Activated T-helper 1 cell treated with anti-CD3 and anti-CD28 coated beads, Interleukin-12 subunit alpha, Interleukin-12 subunit beta, Interleukin-2, Interleukin-4 antibody, amounts not matched to agents 30 ng/mL and 10 ng/mL and 1 ng/mL, durations not matched to agents 14 hours and 24 hours and 36 hours (primary cell): Measurements from ENCODE around the gene TENM4. TPM values are rescaled to one million over a fixed set of nuclear protein-coding genes. Genes with fewer than 3 reads are reported as not detected.

Experiments
- DNase-seq: peaks from one replicate; pipeline ENCODE4 v3.0.0; 2021; ENCODE audit warnings: low spot score
- H3K27ac Mint-ChIP-seq: one replicate; pipeline ENCODE4 v1.8.0; 2021; ENCODE audit warnings: mild to moderate bottlenecking, mixed read lengths
- H3K27me3 Mint-ChIP-seq: one replicate; pipeline ENCODE4 v1.8.0; 2022; ENCODE audit warnings: mild to moderate bottlenecking, moderate library complexity, mixed read lengths; ENCODE audit not compliant: insufficient read depth
- H3K36me3 Mint-ChIP-seq: one replicate; pipeline ENCODE4 v1.8.0; 2021; ENCODE audit warnings: low read depth, mixed read lengths
- H3K4me1 Mint-ChIP-seq: one replicate; pipeline ENCODE4 v1.8.0; 2021; ENCODE audit warnings: low read depth, mixed read lengths
- H3K4me3 Mint-ChIP-seq: one replicate; pipeline ENCODE4 v1.8.0; 2021; ENCODE audit warnings: mild to moderate bottlenecking, moderate library complexity, mixed read lengths
- H3K9me3 Mint-ChIP-seq: one replicate; pipeline ENCODE4 v1.8.0; 2021; ENCODE audit warnings: mixed read lengths
- intact Hi-C: fragments of 100-400 bp; cut with micrococcal nuclease; formaldehyde crosslinking; loops from one replicate; pipeline ENCODE4 v1.15.1; 2024
- total RNA-seq: library from RNA; stranded (reverse); gene quantifications from 2 replicates; pipeline ENCODE4 v1.2.3, GENCODE V29; 2022

The TENM4 gene
- total RNA-seq, 1 donor from 2014 or later, result 0.03 TPM

DNA sequence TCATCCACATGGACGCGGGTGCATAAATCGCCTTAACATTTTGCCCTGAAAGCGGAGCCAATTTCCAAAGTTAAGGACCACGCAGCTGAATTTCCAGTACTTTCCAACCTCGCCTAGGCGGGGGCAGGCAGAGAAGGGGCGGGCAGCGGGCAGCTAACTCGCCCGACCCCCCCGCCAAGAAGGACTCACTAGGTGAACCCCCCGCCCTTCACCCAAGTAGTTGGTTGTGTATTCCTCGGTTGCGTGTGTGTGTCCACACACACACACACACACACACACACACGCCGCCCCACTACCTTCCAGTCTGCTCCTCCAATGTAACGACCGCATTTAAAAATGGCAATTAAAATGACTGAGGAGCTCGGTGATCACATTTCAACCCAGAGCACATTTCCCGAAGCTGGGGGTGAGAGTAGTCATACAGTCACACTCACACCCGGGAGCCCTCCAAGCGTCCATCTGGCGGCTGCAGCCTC, 1.4 kb downstream of the TENM4 start:
- H3K27me3 Mint-ChIP-seq, result peaks cover 65% of the 10 kb centered on the region
- no peaks in the 10 kb centered on the region for H3K9me3 Mint-ChIP-seq
- H3K27ac Mint-ChIP-seq, result no peak overlapping the region
- no peak overlapping the region for H3K4me3 Mint-ChIP-seq
- intact Hi-C loops, result no loop called here
- no peak for DNase-seq
- peaks cover 7% of the 10 kb centered on the region for H3K4me1 Mint-ChIP-seq
- H3K36me3 Mint-ChIP-seq, result no peaks in the 10 kb centered on the region

DNA sequence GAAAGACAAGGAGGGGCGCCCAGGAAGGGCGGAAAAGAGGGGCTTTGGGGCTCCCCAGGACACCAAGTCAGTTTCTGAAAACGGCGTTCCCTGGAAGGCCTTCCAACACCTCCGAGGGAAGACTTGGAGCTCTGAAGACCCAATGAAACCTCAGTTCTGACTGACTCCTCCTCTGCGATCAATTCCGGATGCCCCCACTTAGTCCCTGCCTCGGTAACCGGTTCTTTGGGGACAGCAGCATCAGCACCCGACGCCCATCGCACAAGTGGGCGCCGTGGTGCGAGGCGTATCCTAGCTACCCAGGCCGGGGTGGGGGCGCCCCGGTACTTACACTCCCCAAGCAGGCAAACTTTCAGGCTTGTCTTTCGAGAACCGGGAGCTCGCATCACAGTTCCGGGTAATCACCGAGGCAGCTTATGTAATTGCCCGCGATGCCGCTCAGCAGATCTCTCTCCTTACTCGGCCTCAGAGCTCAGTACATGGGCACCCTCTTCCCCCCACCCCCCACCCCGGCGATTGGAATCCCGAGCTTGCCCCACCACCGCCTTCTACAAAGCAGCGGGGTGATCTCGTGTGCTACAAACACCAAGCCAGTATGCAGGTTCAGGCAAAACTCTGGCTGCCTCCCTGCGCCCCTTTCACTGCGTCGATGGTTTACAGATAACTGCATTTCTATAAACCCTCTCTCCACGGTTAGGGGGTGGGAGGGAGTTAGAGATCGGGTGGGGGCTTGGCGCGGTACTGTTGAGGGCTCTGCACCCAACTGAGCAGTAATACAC, 2.0 kb downstream of the TENM4 start:
- no peaks in the 10 kb centered on the region for H3K9me3 Mint-ChIP-seq
- no peaks in the 10 kb centered on the region for H3K36me3 Mint-ChIP-seq
- intact Hi-C loops, result no loop called here
- H3K27me3 Mint-ChIP-seq, result peaks cover 67% of the 10 kb centered on the region
- H3K4me1 Mint-ChIP-seq, result peaks cover 7% of the 10 kb centered on the region
- no peak overlapping the region for H3K27ac Mint-ChIP-seq
- DNase-seq, result no peak
- H3K4me3 Mint-ChIP-seq, result no peak overlapping the region

DNA sequence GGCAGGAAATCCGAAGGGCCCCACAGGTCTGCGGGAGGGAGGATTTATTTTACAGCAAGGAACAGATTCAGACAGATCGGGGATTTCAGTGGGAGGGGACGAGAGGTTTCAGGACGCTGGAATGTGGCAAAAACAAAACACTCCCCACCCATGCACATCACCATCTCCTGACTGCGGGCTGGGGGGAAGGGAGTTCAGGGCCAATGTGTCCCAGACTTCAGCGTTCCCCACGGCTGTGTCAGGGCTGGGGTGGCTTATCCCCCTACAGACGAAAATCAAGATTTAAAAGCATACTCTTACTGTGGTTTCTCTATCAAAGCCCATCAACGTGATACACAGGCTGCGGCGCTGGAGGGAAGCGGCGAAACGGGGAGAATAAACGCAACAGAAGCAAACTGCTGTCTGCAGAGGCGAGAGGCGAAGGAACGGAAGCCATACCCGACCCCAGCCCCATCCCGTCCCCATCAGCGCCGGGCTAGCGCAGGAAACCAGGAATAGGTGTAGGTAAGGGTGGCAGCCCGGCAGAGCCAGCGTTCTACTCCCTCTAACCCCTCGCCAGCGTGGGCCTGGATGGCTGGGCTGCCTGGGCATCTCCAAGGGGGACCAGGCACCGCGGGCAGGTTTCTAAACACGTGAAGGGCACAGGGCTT, 2.7 kb downstream of the TENM4 start:
- Mint-ChIP-seq H3K4me3 (peak overlapping the region; percentile 39), H3K27me3 (peaks cover 68% of the 10 kb centered on the region), H3K9me3 (no peaks in the 10 kb centered on the region), H3K27ac (no peak overlapping the region), H3K4me1 (peaks cover 7% of the 10 kb centered on the region), H3K36me3 (no peaks in the 10 kb centered on the region)
- no peak for DNase-seq
- intact Hi-C loops, result no loop called here

DNA sequence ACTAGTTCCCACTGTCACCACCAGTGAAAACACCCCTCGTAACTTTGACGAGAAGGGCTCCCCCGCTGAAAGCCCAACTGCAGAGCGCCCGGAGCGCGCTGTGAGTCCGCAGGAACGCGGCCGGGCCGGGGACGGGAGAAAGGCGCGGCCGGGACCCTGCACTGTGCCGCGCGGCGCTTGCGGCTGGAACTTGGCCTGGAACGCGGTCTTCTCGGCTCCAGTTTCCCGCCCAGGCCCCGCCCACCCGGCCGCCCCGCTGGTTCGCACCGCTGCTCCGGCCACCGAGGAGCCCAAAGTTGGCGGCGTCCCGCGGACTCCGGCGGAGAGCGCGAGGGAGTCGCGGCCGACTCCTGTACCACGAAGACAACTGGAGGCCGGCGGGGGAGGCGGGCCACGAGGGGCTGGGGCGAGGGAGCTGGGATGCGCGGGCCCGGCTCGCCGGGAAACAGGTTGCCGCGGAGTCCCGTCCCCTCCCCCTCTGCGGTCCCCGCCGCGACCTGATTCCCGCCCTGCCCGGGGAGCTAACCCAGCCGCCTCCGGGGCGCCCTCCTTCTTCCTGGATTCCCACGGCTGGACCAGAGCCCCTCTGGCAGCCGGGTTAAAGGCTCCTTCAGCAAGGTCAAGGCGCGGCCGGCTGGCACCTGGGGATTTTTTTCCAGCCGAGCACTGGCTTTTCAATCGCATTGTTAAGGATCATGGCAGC, 3.4 kb downstream of the TENM4 start:
- no peaks in the 10 kb centered on the region for H3K36me3 Mint-ChIP-seq
- no peak overlapping the region for H3K4me3 Mint-ChIP-seq
- intact Hi-C loops, result no loop called here
- no peak for DNase-seq
- H3K4me1 Mint-ChIP-seq, result peaks cover 7% of the 10 kb centered on the region
- H3K27me3 Mint-ChIP-seq, result peaks cover 69% of the 10 kb centered on the region
- no peak overlapping the region for H3K27ac Mint-ChIP-seq
- no peaks in the 10 kb centered on the region for H3K9me3 Mint-ChIP-seq

DNA sequence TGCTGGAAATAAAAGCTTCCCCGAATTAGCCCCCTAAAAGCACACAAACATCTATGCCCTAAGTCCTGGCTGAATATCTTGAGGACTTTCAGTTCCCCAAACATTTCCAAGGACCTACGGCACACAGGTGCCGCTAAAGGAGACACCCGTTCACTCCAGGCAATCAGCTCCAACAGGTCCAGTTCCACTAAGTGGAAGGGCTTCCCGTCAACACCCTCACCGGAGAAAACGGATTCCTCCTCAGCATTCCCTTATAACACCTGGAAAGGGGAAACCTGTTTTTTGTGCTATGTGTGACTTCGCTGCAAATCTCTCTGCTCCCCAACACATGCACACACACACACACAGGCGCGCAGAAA, 3.9 kb downstream of the TENM4 start:
- Mint-ChIP-seq H3K9me3 (no peaks in the 10 kb centered on the region), H3K27ac (no peak overlapping the region), H3K4me1 (peaks cover 7% of the 10 kb centered on the region), H3K4me3 (no peak overlapping the region), H3K27me3 (peaks cover 67% of the 10 kb centered on the region), H3K36me3 (no peaks in the 10 kb centered on the region)
- no peak for DNase-seq
- intact Hi-C loops, result no loop called here

DNA sequence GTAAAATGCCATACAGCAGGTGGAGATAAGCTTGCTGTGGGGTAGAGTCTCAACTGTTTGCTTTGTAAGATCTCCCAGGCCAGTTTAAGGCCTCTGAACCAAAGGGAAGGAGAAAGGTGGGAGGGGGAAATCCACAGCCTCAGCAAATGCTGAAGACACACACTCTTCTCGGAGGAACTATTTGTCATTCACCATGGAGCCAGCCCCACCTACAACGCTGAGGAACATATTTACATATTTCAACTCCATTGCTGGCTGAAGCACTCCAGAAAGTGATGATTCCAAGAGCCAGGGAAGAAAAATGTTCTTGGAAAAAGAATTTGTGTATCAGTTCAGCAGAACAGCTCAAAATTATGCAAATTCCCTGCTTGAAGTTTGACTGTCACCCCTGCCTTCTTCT, 6.5 kb downstream of the TENM4 start:
- no peaks in the 10 kb centered on the region for H3K9me3 Mint-ChIP-seq
- no peak overlapping the region for H3K27ac Mint-ChIP-seq
- H3K4me3 Mint-ChIP-seq, result no peak overlapping the region
- no peaks in the 10 kb centered on the region for H3K4me1 Mint-ChIP-seq
- no peak for DNase-seq
- H3K27me3 Mint-ChIP-seq, result peaks cover 50% of the 10 kb centered on the region
- intact Hi-C loops, result no loop called here
- no peaks in the 10 kb centered on the region for H3K36me3 Mint-ChIP-seq

DNA sequence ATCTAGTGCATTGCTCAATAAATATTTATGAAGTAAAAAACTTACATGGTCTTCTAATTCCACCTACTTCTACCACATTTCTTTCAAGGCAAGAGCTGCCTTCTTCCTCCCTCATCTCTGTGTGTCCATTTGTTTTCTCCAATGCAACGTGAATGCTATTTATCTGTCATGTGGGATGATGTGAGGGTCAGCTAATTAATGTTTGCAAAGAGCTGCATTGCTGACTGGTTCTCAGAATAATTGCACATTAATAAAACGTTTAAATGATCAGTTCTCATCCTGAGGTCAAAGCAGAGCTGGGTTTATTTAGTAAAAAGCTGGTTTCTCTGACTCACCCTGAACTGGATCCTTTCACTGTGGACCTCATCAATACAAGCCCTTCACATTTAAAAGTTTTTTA, 8.7 kb downstream of the TENM4 start:
- DNase-seq, result no peak
- H3K36me3 Mint-ChIP-seq, result no peaks in the 10 kb centered on the region
- H3K4me3 Mint-ChIP-seq, result no peak overlapping the region
- intact Hi-C loops, result no loop called here
- no peaks in the 10 kb centered on the region for H3K4me1 Mint-ChIP-seq
- no peak overlapping the region for H3K27ac Mint-ChIP-seq
- H3K9me3 Mint-ChIP-seq, result no peaks in the 10 kb centered on the region
- H3K27me3 Mint-ChIP-seq, result peaks cover 33% of the 10 kb centered on the region

DNA sequence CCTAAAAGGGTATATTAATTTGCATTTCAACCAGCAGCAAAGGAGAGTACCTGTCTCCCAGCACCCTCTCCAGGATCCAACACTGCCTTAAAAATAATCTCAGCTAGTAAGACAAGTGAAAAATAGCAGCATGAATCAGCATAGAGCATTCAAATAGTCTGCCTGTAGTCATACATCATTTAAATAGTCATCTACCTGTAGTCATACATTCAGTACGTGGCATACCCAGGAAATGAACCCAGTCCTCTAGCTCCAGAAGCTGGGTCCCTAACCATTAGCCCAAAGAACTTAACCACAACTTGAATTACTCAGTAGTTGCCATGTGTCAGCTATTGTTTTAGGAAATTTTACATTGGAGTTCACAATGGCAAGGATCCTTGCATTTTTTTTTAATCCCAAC, 9.3 kb downstream of the TENM4 start:
- Mint-ChIP-seq H3K27me3 (peaks cover 27% of the 10 kb centered on the region), H3K4me3 (no peak overlapping the region), H3K4me1 (no peaks in the 10 kb centered on the region), H3K36me3 (no peaks in the 10 kb centered on the region), H3K27ac (no peak overlapping the region), H3K9me3 (no peaks in the 10 kb centered on the region)
- no peak for DNase-seq
- intact Hi-C loops, result no loop called here

DNA sequence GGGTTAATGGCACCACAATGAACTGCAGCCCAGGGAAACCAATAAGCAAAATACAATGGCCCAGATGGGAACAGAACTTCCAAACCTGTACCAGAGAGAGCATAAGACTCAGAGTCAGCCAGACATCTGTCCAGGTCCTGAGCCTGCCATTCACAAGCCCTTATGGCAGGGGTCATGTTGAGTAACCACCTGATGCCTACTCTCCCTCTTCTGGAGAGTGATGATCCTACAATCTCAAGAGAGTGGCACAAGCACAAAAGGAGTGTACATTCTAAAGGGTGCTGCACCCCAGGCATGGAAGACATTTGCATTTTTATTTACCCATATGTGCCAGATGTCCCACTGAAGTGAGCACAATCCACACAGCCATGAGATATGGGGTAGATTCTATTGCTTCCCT, 10.6 kb downstream of the TENM4 start:
- H3K27me3 Mint-ChIP-seq, result peaks cover 15% of the 10 kb centered on the region
- no peaks in the 10 kb centered on the region for H3K36me3 Mint-ChIP-seq
- H3K4me3 Mint-ChIP-seq, result no peak overlapping the region
- intact Hi-C loops, result no loop called here
- no peak overlapping the region for H3K27ac Mint-ChIP-seq
- H3K9me3 Mint-ChIP-seq, result no peaks in the 10 kb centered on the region
- H3K4me1 Mint-ChIP-seq, result no peaks in the 10 kb centered on the region
- DNase-seq, result no peak

DNA sequence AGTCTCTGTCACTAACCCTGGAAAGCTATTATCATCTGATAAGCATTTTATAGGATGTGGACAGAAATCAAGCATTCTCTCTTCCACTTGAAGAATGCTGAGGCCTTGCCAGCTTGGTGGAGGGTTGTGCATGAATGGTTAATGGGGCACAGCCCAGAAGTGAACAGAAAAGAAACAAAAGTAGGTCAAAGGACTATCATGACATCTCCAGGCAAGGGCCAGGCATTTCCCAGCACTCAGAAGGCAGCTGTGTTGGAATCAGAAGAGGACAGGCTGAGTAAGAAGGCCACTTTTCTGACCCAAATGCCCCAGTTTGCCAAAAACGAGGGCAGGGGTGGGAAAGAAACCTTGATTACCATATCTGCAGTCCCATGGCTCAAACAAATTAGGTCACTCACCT, 12.4 kb downstream of the TENM4 start:
- no peak overlapping the region for H3K27ac Mint-ChIP-seq
- no peaks in the 10 kb centered on the region for H3K9me3 Mint-ChIP-seq
- H3K4me1 Mint-ChIP-seq, result no peaks in the 10 kb centered on the region

DNA sequence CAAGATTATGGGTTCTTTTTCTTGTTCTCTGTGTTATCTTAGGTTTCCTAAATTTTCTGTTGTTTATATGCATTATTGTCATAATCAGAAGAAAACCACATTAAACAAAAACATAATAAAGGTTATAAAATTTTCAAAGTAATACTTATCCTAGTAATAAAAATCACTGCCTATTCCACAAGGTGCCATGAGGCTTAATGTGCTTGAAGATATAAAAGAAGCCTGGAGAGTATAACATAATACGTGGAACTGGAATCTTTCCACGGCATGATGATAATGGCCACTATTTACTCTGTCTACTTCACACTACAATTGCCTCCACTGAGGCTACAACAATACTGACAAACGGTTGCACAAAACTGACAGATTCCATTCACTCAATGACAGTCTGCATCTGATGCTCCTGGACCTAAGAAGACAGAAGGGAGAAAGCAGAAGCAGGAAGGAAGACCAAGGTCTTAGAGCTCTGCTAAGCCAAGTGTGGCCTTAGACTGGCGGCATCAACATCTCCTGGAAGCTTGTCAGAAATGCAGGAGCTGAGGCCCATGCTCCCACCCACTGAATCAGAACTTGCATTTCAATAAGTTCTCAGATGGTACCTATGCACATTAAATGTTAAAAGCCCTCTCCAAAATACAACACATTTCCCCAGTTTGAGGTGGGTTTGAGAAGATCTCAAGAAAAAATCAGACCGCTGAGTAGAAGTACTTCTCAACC, 13.1 kb downstream of the TENM4 start:
- intact Hi-C loops, result no loop called here
- no peaks in the 10 kb centered on the region for H3K27me3 Mint-ChIP-seq
- H3K9me3 Mint-ChIP-seq, result no peaks in the 10 kb centered on the region
- no peaks in the 10 kb centered on the region for H3K4me1 Mint-ChIP-seq
- H3K36me3 Mint-ChIP-seq, result no peaks in the 10 kb centered on the region
- no peak overlapping the region for H3K27ac Mint-ChIP-seq
- DNase-seq, result no peak
- H3K4me3 Mint-ChIP-seq, result no peak overlapping the region

More for the DNA sequence above, 12.4 kb downstream of the TENM4 start:
- no peaks in the 10 kb centered on the region for H3K36me3 Mint-ChIP-seq
- H3K27me3 Mint-ChIP-seq, result peaks cover 3% of the 10 kb centered on the region
- intact Hi-C loops, result no loop called here
- H3K4me3 Mint-ChIP-seq, result no peak overlapping the region
- DNase-seq, result no peak

DNA sequence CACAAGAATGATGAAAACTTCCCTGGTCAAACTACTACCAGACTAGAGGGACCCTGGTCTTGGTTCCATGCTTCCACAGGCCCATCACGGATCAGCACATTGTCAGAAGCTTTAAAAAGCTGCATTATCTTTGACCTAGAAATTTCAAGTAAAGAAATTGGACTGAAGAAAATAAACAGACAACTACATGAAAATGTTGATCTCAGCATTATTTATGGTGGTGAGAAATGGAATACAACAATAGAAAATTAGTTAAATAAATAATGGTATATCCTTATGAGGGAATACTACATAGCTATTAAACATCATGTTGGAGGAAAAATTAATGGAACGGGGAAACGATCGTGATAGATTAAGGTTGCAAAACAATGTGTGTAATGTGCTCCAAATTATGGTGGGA, 13.7 kb downstream of the TENM4 start:
- Mint-ChIP-seq H3K4me1 (no peaks in the 10 kb centered on the region), H3K27ac (no peak overlapping the region), H3K36me3 (no peaks in the 10 kb centered on the region), H3K4me3 (no peak overlapping the region), H3K27me3 (no peaks in the 10 kb centered on the region), H3K9me3 (no peaks in the 10 kb centered on the region)
- DNase-seq, result no peak
- intact Hi-C loops, result no loop called here

DNA sequence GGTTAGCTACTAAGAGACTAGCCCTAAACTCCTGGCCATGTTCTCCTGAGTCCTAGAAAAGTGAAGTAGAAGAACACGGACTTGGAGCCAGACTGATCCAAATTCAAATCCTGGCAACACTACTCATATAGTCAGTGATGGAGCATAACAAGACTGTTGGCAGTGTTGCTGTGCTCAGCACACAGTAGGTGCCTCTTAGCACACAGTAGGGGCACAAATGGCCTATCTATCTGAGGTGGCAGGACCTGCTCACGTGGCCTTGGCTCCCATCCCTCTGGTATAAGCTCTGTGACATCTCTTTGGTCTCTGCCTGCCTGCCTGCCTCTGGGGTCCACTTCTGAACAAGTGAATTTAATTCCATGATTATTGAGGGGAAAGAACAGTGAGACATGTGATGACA, 15.4 kb downstream of the TENM4 start:
- H3K4me1 Mint-ChIP-seq, result no peaks in the 10 kb centered on the region
- no peaks in the 10 kb centered on the region for H3K27me3 Mint-ChIP-seq
- DNase-seq, result no peak
- no peaks in the 10 kb centered on the region for H3K9me3 Mint-ChIP-seq
- intact Hi-C loops, result no loop called here
- no peaks in the 10 kb centered on the region for H3K36me3 Mint-ChIP-seq
- H3K27ac Mint-ChIP-seq, result no peak overlapping the region
- H3K4me3 Mint-ChIP-seq, result no peak overlapping the region
